IMR-90 (cell line): ENCODE results near the gene DLX2. TPM values are rescaled to one million over a fixed set of nuclear protein-coding genes. Genes with fewer than 3 reads are reported as not detected.

Experiments used
- ATAC-seq: fragments of 200-7000 bp; cut with Tn5 transposase; 2 replicates; pipeline ENCODE4 v1.9.1; 2020; ENCODE audit warnings: low read depth, mild to moderate bottlenecking, moderate library complexity
- BruUV-seq: library from RNA; stranded (reverse); fragments of 400-500 nt; replicated peaks from 2 replicates; lab custom pipeline; 2021; lab: Mats Ljungman, UMichigan
- CTCF ChIA-PET: fragments of 300-600 bp; formaldehyde crosslinking; extraction: SDS; loops from one replicate; lab custom pipeline; 2021; ENCODE audit warnings: antibody characterized with exemption; lab: Yijun Ruan, JAX
- POLR2A ChIA-PET: fragments of 300-600 bp; sonication (Branson Sonifier 250); formaldehyde crosslinking; loops from one replicate; lab custom pipeline; 2022; ENCODE audit warnings: antibody characterized with exemption; ENCODE audit not compliant: unreplicated experiment; lab: Charles Lee
- DNase-seq: peaks from one replicate; pipeline ENCODE4 v3.0.0; 2013
- H2AFZ ChIP-seq: replicated peaks from 2 replicates; pipeline ENCODE3; 2013; ENCODE audit warnings: low read length, mild to moderate bottlenecking; ENCODE audit not compliant: poor library complexity
- H2AK5ac ChIP-seq: 2 replicates; pipeline ENCODE4 v1.6.1; 2013; ENCODE audit warnings: low read depth, low read length, inconsistent platforms
- H2AK9ac ChIP-seq: replicated peaks from 2 replicates; pipeline ENCODE3; 2013; ENCODE audit warnings: mild to moderate bottlenecking, low read depth, low read length, moderate library complexity; ENCODE audit not compliant: poor library complexity
- H2BK120ac ChIP-seq: 2 replicates; pipeline ENCODE4 v1.6.1; 2013; ENCODE audit warnings: low read depth, low read length, inconsistent platforms
- H2BK15ac ChIP-seq: 3 replicates; pipeline ENCODE4 v1.6.1; 2013; ENCODE audit warnings: low read depth, low read length, inconsistent platforms
- H2BK20ac ChIP-seq: 2 replicates; pipeline ENCODE4 v1.6.1; 2013; ENCODE audit warnings: low read depth, mild to moderate bottlenecking, inconsistent platforms, low read length, moderate library complexity
- H2BK5ac ChIP-seq: 2 replicates; pipeline ENCODE4 v1.6.1; 2013; ENCODE audit warnings: mild to moderate bottlenecking, low read depth, low read length, inconsistent platforms; ENCODE audit not compliant: poor library complexity, severe bottlenecking
- H3K14ac ChIP-seq: replicated peaks from 2 replicates; pipeline ENCODE4 v1.6.1; 2013; ENCODE audit warnings: low read depth, low read length, inconsistent platforms
- H3K18ac ChIP-seq: 2 replicates; pipeline ENCODE4 v1.6.1; 2013; ENCODE audit warnings: low read depth, low read length, control low read depth
- H3K23ac ChIP-seq: 2 replicates; pipeline ENCODE4 v1.6.1; 2013; ENCODE audit warnings: low read depth, low read length, inconsistent platforms
- H3K27ac ChIP-seq: 2 replicates; pipeline ENCODE4 v1.5.1; 2013; ENCODE audit warnings: mild to moderate bottlenecking, control low read depth, low read length; ENCODE audit not compliant: insufficient read depth
- H3K27me3 ChIP-seq: 2 replicates; pipeline ENCODE4 v1.6.1; 2013; ENCODE audit warnings: low read length; ENCODE audit not compliant: control insufficient read depth, insufficient read depth
- H3K36me3 ChIP-seq: 2 replicates; pipeline ENCODE4 v1.6.1; 2013; ENCODE audit warnings: low read length, mixed read lengths; ENCODE audit not compliant: control insufficient read depth, insufficient read depth
- H3K4ac ChIP-seq: 2 replicates; pipeline ENCODE4 v1.6.1; 2013; ENCODE audit warnings: low read depth, low read length, inconsistent platforms
- H3K4me1 ChIP-seq: 2 replicates; pipeline ENCODE4 v1.6.1; 2013; ENCODE audit warnings: low read length, mixed read lengths; ENCODE audit not compliant: control insufficient read depth, insufficient read depth
- H3K4me2 ChIP-seq: 2 replicates; pipeline ENCODE4 v1.6.1; 2013; ENCODE audit warnings: low read depth, mild to moderate bottlenecking, control low read depth, low read length, moderate library complexity
- H3K4me3 ChIP-seq: 2 replicates; pipeline ENCODE4 v1.5.1; 2013; ENCODE audit warnings: low read depth, mild to moderate bottlenecking, control low read depth, low read length, moderate library complexity; ENCODE audit not compliant: insufficient read depth
- H3K56ac ChIP-seq: 2 replicates; pipeline ENCODE4 v1.6.1; 2013; ENCODE audit warnings: low read length, inconsistent platforms; ENCODE audit not compliant: insufficient read depth; ENCODE audit errors: extremely low read depth
- H3K79me1 ChIP-seq, 2 experiments: 2 replicates each; pipeline ENCODE4 v1.6.1; 2013; ENCODE audit warnings: low read length in 2 of 2, inconsistent platforms in 1 of 2, low read depth in 1 of 2
- H3K9ac ChIP-seq: 2 replicates; pipeline ENCODE4 v1.6.1; 2013; ENCODE audit warnings: low read depth, low read length, control low read depth
- H3K9me1 ChIP-seq: 2 replicates; pipeline ENCODE4 v1.6.1; 2013; ENCODE audit warnings: low read length, inconsistent platforms; ENCODE audit not compliant: insufficient read depth
- H3K9me3 ChIP-seq: 2 replicates; pipeline ENCODE4 v1.6.1; 2013; ENCODE audit warnings: low read length; ENCODE audit not compliant: control insufficient read depth, insufficient read depth
- H4K20me1 ChIP-seq: 2 replicates; pipeline ENCODE4 v1.6.1; 2013; ENCODE audit warnings: low read length, inconsistent platforms; ENCODE audit not compliant: insufficient read depth
- H4K5ac ChIP-seq: 2 replicates; pipeline ENCODE4 v1.6.1; 2013; ENCODE audit warnings: mild to moderate bottlenecking, low read depth, low read length, control low read depth
- H4K8ac ChIP-seq, 2 experiments: 2 replicates each; pipeline ENCODE4 v1.6.1; 2013; ENCODE audit warnings: low read depth in 2 of 2, low read length in 2 of 2, control low read depth in 1 of 2, inconsistent platforms in 1 of 2
- H4K91ac ChIP-seq: 2 replicates; pipeline ENCODE4 v1.6.1; 2013; ENCODE audit warnings: low read depth, low read length, inconsistent platforms; ENCODE audit not compliant: insufficient read depth
- MAZ ChIP-seq: IDR thresholded peaks from 2 replicates; pipeline ENCODE4 v1.6.1; 2012; ENCODE audit warnings: low read depth, mild to moderate bottlenecking, low read length, improper control_type of control experiment, moderate library complexity, borderline replicate concordance
- SMC3 ChIP-seq: fragments of 150-350 bp; IDR thresholded peaks from 2 replicates; pipeline ENCODE4 v1.6.1; 2016; ENCODE audit warnings: low read depth, mild to moderate bottlenecking, antibody characterized with exemption, low read length, moderate library complexity
- USF2 ChIP-seq: fragments of 150-350 bp; IDR thresholded peaks from 2 replicates; pipeline ENCODE4 v1.6.1; 2017; ENCODE audit warnings: mild to moderate bottlenecking, antibody characterized with exemption, low read length, low read depth
- WGBS, 2 experiments: methylation state at CpG; one replicate each; pipeline versions ENCODE4 v1.1.5 to v1.1.7; 2013; ENCODE audit warnings: missing lambda C conversion rate in 2 of 2; ENCODE audit not compliant: insufficient read length in 1 of 2; ENCODE audit errors: extremely low coverage in 2 of 2; 5-methylcytosine and 5-hydroxymethylcytosine counted together
- dilution Hi-C: fragments of 300-500 bp; cut with HindIII; formaldehyde crosslinking; loops from one replicate; pipeline ENCODE4 v1.14.3; 2018; ENCODE audit warnings: low sequenced_read_pairs; ENCODE audit not compliant: unreplicated experiment
- in situ Hi-C: fragments of 300-500 bp; cut with MboI; formaldehyde crosslinking; loops from 3 replicates; pipeline ENCODE4 v1.14.3; 2019; ENCODE audit warnings: low sequenced_read_pairs, inconsistent platforms, mixed read lengths
- intact Hi-C: fragments of 100-400 bp; cut with micrococcal nuclease; formaldehyde crosslinking; loops from 2 replicates; pipeline ENCODE4 v1.10.0; 2022
- polyA plus RNA-seq, 3 experiments: library from polyadenylated mRNA; depleted of rRNA; stranded (reverse); fragments of >200 nt; gene quantifications; 2 replicates each; pipeline ENCODE4 v1.2.3, GENCODE V29; 2012; ENCODE audit warnings: low replicate concordance in 1 of 3
- total RNA-seq: library from RNA; depleted of rRNA; stranded (reverse); fragments of >200 nt; gene quantifications from 2 replicates; pipeline ENCODE4 v1.2.3, GENCODE V29; 2012

DLX2 gene
- total and polyA plus RNA-seq, 2 of the 4 experiments (the other 2 are of a cell fraction) = 0.38 TPM; not detected in 1

- Histone ChIP-seq H3K14ac (no peak overlapping the region), H2AK9ac (no peak overlapping the region), H2BK5ac (no peak overlapping the region), H3K4me3 (no peak overlapping the region), H3K27me3 (peaks cover 7% of the 10 kb centered on the region), H3K4me2 (no peak overlapping the region), H3K27ac (no peak overlapping the region), H3K56ac (no peak overlapping the region), H3K23ac (no peak overlapping the region), H2BK20ac (no peak overlapping the region), H4K20me1 (no peaks in the 10 kb centered on the region), H3K9me3 (no peaks in the 10 kb centered on the region; the same call in 1 of the 2 replicates), H3K4ac (no peak overlapping the region), H4K91ac (no peak overlapping the region), H3K9me1 (no peaks in the 10 kb centered on the region), H2BK15ac (no peak overlapping the region), H3K36me3 (no peaks in the 10 kb centered on the region), H3K79me1 (no peaks in the 10 kb centered on the region), H2BK120ac (no peak overlapping the region), H2AK5ac (no peak overlapping the region), H2AFZ (peak overlapping the region; percentile 44), H4K5ac (no peak overlapping the region; the same call in 1 of the 2 replicates), H3K9ac (no peak overlapping the region), H3K4me1 (peaks cover 2% of the 10 kb centered on the region; the same call in 1 of the 2 replicates), H3K18ac (no peak overlapping the region), H4K8ac (no peak overlapping the region)
- no peak for TF ChIP-seq SMC3
- no peak for TF ChIP-seq USF2
- no peak for TF ChIP-seq MAZ
- in situ Hi-C loops = loop anchor here (10.0 kb wide), 1 partner anchor 537 kb away; no protein-coding TSS in a partner anchor
- DNase-seq (no peak), ATAC-seq (no peak)
- no CpG with 5 or more reads among the region's 5 CpGs for WGBS, 2 experiments
- BruUV-seq = no TSS peak
- ChIA-PET CTCF (no interaction called here), POLR2A (no interaction called here)
- dilution Hi-C loops = no loop called here
- intact Hi-C loops = no loop called here
Observed at GRCh38 chr2:172131713-172132555, 29.2 kb upstream of the DLX2 start.
